IPS-NIHi7 (cell line): ENCODE results near the gene TMBIM1.
"Not testable (repeated sequence)": the region's sequence is repeated elsewhere in the genome, so short reads cannot be mapped to it uniquely, and the experiment has no call there.

Experiments used
- DNase-seq: peaks from one replicate; pipeline ENCODE4 v3.0.0; 2012; ENCODE audit warnings: mixed read lengths; ENCODE audit errors: extremely low spot score

Gene TMBIM1

GRCh38 chr2:218291318-218292047, 820 bp downstream of the TMBIM1 start:
- DNase-seq, result no peak

- no peak for DNase-seq
Observed at GRCh38 chr2:218290316-218291261, 1.7 kb downstream of the TMBIM1 start.

DNA sequence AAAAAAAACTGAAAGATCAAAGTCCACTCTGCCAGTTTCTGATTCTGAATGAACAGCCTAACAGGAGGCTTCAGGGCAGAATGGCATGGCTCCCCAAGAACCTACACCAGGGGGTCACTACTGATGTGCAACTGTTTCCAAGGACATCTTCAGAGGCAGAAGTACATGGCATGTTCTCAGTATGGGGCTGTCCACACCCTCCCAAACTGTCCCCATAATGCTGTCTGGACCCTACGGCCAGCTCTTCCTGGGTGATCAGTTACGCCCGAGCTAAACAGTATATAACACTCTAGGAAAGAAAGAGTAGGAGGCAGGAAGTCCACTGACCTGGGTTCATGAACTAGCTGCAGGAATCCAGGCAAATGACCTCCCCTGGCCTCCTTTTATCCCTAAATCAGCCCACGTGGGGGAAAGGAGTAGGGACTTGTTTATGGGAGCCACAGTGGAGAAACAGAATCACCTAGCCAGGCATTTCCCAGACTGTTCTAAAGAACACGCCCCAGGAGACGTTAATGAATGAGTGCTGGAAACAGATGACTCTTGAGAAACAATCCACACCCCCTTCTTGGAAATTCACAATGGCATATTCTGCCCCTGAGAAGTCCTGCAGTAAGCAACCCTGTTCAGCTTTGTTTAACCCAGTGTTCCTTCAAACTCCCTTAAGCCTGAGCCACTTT, 2.5 kb downstream of the TMBIM1 start:
- no peak for DNase-seq

DNA sequence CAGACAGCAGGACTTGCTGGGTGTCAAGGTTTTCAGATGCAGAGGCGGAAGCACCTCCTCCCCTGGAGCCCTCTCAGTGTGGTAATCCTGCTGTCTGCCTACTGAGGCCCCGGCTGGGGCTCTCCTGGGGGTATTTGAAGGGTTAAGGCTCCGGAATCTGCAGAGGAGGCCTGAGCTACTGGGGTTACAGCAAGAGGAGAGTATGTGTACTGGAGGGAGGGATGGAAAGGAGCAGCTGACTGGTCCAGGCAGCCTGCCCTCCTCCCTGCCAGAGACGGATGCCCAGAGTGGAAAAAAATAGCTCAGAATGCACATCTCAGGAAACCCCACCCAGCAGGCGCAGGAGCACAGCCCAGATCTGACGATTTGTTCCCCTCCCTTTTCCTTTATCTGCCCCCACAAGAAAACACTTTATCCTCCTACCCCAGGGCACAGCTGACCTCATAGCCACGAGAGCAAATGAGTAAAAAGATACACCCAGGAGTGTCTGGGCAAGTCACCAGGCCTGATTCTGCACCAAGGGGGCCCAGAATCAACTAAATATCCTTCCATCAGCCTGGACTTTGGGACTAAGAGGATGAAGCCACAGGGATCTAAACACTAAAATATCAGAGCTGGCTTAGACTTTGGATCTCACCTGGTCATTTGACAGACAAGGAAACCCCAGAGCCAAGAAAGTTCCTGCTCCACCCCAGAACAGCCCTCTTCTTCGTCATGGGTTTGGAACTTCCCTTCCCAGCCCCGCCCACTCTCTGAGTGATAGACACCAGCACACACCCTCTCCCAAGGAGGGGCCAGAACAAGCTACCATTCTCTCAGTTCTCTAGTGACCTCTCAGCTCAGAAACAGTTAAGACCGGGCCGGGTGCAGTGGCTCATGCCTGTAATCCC, 5.5 kb downstream of the TMBIM1 start:
- peak; percentile 89 for DNase-seq

GRCh38 chr2:218285604-218286003, 6.7 kb downstream of the TMBIM1 start:
- no peak for DNase-seq

DNA sequence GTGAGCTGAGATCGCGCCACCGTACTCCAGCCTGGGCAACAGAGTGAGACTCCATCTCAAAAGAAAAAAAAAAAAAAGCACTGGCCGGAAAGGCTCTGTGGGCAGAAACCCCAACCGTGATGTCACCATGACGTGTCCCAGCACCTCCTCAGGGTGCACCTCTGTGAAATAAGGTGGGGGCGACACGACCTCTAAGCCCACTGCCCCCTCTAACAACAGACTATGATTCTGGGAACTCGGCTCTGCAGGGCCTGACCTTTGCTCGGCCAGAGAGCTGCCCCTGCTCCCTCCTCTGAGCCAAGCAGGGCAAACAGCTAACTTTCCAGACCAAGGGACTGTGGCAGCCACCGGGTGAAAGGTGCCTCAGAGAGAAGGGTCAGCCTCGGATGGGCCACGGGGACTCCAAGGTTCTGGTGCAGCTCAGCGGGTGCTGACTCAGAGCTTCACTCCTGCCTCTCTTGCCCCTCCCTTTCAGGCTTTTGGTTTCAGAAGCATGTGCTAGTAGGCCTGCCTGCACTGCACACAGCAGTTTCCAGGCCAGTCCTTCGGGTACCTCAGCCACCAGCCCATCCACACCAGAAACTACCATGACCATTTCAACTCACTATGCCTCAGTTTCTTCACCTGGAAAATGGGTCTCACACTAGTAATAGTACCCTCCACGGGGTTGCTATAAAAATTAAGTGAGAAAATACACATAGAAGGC, 8.0 kb downstream of the TMBIM1 start:
- no peak for DNase-seq

DNA sequence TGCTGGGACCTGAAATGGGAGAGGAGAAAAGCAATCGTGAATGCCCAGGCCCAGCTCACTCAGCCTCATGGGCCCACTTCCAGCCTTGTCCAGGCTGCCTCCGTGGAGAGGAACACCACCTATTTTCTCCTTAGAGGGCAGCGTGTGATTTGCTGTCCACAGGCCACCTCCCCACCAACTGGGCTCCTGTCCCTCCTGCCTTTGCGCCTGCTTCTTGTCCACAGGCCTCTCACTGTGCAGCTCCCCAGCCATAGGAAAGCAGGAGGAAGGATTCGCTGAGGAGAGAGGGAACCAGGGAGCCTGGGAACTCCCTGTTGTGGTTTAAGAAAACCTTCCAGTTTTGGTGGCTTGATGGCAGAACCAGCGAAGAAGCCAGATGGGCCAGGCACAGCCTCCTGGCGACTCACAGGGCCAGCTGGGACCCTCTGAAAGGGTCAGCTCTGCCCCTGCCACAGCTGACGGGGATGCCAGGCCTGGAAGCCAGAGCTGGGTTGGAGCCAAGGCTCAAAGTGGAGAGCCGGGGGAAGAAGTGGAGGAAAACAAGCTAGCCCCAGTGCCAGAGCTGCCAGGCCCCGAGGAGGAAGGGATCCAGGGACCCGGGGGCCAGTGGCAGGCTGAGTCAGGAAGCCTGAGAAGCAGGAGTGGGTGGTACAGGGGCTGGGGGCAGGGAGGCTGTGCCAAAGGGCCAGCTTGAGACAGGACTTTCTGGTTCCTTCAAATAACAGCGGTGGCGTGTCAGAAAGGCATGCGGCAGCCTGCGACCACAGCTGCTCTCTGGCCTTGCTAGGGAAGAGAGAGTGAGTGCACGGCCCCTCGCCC, 9.9 kb downstream of the TMBIM1 start:
- no peak for DNase-seq

- DNase-seq, result no peak
Observed at GRCh38 chr2:218281449-218281848, 10.9 kb downstream of the TMBIM1 start.

DNA sequence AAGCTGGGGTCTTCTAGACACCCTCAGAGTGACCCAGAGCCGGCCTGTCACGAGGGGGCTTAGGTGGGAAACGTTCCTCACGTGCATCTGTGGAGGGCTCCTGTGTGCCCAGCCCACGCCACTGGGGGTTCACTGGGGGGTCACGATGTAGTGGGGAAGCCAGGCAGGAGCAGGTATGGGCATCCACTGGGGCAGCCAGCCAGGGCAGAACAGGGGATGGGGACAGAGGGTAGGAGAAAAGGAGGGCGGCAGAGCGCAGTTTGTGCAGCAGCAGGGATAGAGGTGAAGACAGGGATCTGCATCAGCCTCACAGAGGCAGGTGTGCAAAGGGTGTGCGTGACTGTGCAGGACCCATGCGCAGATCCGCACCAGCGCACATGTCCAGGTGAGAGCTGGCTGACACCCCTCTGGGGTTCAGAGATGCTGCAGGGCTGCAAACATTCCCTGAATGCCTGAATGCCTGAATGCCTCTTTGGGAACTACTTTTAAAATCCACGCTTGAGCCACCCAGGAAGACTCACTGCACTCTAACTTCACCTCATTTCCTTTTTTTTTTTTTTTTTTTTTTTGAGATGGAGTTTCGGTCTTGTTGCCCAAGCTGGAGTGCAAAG, 11.9 kb downstream of the TMBIM1 start:
- no peak for DNase-seq

DNA sequence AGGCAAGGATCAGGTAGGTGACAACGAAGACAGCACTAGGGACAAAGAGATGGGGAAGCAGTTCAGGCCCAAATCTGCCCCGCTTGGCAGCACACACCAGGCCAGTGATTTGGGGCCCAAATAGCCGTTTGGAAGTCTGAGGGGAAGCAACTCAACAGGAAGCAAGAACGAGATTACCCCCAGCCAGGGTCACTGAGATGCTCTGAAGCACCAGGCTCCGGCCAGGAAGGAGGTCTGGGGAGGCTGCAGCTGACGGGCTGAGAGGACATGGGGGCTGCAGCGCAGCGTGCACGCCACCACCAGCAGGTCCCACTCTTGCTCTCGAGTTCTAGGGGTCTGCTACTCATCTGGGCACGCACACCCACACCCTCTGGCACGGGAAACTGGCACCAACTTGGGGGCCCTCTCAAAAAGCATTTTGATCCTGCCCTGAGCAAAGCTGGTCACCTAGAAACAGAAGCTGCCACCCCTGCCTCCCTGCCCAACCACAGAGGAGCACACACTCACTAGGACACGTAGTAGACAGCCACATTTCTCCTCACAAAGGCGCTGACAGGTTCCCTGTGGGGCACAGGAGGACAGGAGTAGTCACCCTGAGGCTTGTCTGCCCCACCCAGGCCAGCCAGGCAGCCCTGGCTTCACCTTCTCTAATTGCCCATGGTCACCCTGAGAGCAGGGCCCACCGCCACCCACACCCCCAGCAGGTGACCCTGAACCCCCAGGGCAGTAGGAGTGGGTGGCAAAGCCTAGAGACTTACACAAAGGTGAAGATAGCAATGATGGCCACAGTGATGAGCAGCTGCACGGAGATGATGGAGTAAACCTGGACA, 13.6 kb downstream of the TMBIM1 start:
- no peak for DNase-seq

GRCh38 chr2:218277921-218278320, 14.4 kb downstream of the TMBIM1 start:
- DNase-seq, result no peak

GRCh38 chr2:218276986-218277755, 15.1 kb downstream of the TMBIM1 start:
- DNase-seq, result no peak

GRCh38 chr2:218275371-218276072, 16.8 kb downstream of the TMBIM1 start:
- no peak for DNase-seq

- DNase-seq, result no peak
Observed at GRCh38 chr2:218274586-218274985, 17.7 kb downstream of the TMBIM1 start.

GRCh38 chr2:218273908-218274249, 18.4 kb downstream of the TMBIM1 start:
- DNase-seq, result no peak

DNA sequence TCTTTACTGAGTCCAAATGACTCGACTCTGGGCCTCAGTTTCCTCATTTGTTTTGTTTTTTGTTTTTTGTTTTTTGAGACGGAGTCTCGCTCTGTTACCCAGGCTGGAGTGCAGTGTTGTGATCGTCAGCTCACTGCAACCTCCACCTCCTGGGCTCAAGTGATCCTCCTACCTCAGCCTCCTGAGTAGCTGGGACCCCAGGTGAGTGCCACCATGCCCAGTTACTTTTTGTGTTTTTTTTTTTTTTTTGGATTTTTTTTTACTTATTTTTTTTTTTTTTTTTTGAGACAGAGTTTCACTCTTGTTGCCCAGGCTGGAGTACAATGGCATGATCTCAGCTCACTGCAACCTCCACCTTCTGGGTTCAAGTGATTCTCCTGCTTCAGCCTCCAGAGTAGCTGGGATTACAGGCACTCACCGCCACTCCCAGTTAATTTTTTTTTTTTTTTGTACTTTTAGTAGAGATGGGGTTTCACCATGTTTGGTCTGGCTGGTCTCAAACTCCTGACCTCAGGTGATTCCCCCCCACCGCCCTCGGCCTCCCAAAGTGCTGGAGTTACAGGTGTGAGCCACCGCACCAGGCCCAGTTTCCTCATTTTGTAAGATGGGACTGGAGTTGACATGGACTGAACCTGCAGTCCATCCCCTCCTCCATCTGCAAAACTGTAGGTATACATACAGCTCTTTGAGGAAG, 18.9 kb downstream of the TMBIM1 start:
- not testable (repeated sequence) for DNase-seq
